Non-pigmented ciliary epithelial cell (primary cell): ENCODE measurements around the gene ATXN3L.
"Not testable (repeated sequence)": the region's sequence is repeated elsewhere in the genome, so short reads cannot be mapped to it uniquely, and the experiment has no call there.

ENCODE experiments used
- DNase-seq: peaks from one replicate; pipeline ENCODE4 v3.0.0-alpha.2; 2010; ENCODE audit warnings: low read depth

ATXN3L gene

DNA sequence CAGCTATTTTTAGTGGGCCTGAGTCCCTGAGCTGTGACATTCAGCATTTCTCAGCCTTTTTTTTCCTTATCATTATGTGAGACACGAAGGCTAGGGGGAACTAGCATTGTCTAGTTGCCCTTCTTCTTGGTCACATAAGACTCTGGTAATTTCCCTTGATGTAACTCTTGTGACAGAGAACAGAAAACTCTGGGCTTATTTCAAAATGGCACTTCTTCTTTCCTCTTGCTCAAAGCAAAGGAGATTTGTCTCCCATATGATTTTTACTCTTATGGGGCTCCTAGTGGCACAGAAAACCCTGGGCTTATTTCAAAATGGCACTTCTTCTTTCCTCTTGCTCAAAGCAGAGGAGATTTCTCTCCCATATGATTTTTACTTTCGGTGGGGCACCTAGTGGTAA, 14.7 kb downstream of the ATXN3L start:
- no peak for DNase-seq

DNA sequence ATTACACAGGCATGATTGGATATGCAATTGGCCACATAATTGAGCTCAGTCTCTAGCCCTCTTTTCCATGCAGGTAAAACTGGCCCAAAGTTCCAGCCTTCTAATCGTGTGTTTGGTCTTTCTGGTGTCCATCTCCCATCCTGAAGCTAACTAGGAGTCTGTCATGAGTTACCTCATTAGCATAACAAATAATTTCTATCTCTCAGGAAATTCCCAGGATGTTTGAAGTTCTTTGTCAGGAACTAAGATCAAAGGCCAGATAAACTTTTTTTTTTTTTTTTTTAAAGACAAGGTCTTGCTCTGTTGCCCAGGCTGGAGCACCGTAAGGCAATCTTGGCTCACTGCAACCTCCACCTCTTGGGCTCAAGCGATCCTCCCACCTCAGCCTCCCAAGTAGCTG, 15.8 kb downstream of the ATXN3L start:
- DNase-seq: no peak

DNA sequence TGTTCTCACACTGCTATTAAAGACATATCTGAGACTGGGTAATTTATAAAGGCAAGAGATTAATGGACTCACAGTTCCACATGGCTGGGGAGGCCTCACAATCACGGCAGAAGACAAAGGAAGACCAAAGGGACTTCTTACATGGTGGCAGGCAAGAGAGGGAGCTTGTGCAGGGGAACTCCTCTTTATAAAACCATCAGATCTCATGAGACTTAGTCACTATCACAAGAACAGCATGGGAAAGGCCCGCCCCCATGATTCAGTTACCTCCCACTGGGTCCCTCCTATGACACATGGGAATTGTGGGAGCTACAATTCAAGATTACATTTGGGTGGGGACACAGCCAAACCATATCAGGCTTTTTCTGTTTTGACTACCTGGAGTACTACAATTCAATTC, 16.6 kb downstream of the ATXN3L start:
- DNase-seq: not testable (repeated sequence)

DNA sequence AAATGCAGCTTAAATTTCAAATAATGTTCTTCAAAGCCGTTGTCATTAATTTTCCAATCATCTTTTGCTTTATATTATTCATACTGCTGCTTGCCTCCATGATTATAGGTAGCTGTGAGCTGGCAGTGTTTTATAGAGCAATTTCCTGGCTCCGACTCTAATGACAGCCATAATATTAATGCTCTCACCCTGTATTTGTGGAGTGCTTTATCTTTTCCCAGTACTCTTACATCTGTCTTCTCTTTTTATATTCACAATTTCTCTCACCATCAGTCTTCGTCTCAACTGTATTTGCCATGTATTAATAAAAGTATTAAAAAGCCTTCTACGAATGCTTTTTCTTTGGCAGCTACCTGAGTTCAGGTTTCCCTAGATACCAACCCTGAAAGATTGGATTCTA, 21.0 kb downstream of the ATXN3L start:
- no peak for DNase-seq

DNA sequence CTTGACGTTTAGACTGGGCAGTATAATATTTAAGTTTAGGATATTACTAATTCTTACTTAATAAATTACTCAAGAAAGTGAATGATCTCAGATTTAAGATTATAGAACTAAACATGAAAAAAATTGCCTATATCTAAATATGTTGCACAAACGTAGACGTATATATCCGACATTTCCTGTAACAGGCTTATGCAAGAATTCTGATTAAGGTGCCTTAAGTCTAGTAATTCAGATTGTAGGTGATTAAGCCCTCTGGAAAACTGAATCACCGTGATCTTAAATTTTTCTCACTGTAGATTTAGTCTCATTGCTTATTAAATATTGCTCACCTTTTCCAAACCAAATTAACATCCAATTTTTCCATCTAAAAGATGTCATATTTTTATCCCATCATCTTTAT, 24.0 kb downstream of the ATXN3L start:
- no peak for DNase-seq

DNA sequence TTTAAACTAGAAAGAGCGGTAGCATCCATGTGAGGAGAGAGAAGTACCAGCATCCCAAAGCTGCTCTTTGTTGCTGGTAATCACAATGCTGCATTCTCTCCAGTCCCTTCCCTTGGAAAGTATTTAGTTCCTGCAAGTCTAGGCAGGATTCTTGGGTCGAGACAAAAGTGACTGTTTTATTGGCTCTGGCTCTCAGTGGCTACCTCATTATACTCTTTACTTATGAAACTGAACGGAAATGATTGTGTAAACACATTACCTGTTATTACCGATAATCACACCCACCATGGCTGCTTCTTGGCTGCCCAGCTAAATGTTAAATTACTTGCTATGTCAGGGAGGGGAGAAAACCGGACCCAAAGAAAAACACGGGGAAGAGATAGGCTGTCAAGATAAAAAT, 26.2 kb downstream of the ATXN3L start:
- DNase-seq: no peak

DNA sequence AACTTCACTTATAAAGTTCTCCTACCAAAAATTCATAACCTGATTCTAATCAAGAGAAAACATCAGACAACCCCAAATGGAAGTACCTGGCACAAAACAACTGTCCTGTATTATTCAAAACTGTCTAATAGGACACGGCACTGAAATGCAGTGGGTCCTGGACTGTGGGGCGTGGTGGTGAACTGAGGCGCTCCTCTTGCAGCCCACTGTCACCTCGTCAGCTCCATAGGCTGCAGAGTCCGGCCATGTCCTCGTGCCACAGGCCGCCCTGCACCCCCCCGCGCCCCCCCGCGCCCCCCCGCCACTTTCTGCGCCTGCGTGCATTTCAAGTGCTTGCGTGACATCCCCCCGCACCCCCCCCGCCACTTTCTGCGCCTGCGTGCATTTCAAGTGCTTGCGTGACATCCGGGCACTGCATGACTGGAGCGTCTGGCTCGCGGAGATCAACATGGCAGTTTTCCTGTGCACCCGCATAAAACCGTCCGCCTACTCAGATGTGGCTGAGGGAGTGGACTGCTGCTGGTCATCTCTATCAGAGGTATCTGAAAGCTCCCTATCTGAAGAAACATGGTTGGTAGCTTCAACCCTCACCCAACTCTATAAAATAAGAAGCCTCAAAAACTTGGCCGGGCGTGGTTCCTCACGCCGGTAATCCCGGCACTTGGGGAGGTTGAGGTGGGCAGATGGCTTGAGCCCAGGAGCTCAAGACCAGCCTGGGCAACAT, 28.8 kb downstream of the ATXN3L start:
- DNase-seq: no peak

DNA sequence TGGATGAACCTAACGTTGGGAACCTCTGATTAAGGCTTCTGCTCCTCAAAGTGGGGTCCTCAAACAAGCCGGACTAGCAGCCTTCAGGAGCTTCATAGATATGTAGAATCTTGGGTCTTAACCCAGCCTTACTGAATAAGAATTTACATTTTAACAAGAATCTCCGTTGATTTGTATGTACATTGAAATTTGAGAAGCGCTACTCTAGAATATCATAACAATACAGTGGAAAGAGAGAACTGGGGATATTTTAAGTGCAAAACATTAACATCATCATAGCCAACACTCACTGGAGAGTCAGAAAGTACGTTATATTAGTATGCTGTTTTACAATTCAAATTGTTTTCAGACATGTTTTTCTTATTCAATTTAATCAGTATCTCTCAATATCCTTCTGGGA, 31.2 kb downstream of the ATXN3L start:
- no peak for DNase-seq

DNA sequence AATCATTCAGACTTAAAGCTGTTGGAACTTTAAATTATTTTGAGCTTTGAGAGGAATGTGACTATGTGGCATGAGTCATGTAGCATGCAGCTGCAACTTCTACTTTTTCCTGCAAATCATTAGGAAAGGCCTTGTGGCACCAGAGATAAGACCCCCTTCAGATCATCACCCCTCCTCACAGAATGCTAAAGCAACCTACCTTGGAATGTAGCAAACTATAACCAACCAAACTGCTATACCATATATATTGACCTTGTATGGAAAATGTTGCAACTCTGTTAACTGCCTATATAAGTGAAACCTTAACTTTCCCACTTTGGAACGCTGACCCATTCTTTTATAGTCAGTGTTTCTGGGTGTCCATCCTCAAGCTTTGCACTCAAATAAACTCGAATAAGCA, 32.0 kb downstream of the ATXN3L start:
- DNase-seq: no peak

DNA sequence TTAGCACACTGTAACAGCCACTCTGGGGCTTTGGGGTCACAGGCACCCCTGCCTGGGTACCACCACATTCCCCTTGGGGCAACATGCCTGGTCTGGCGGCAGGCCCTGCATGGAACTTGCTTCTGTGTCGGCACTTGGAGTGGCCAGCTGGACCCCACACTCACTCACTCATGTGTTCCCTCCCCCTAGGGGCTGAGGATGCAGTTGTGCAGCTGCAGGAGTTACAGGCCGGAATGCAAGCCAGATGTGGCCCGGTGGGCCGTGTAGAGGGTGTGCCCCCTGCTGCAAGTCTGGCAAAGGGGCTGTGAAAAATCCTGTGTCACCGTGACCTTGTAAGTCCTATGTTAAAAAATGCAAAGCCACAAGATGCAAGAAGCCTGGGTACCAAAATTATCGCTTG, 34.2 kb downstream of the ATXN3L start:
- no peak for DNase-seq

DNA sequence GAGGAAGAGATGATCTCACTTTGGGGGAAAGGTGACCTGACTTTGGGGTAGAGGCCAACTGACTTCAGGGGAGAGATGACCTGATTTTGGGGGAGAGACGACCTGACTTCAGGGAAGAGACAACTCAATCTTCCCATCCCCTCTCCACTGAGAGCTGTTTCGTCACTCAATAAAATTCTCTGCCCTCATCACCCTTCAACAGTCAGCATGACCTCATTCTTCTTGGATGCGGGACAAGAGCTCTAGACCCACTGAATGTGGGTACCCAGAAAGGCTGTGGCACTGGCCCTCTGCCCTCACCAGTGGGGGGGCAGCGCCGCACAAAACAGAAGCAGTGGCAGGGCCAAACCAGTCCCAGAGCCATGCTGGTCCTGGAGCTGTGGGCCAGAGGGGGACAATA, 34.6 kb downstream of the ATXN3L start:
- no peak for DNase-seq

DNA sequence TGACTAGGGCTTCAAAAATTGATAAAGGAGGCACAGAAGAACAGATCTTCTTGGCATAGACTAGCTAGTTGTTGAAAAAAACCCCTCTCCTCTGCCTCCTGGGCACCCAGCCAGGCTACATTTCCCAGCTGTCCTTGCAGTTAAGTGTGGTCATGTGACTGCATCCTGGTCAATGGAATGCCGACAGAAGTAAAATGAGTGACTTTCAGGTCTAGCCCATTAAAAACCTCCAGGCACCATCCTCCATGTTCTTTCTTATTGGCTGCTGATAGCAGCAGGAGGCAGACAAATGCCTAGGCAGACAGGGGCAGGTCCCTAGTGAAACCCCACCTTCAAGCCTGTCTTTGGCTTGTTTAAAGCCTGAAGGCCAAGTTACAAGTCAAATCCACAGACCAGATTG, 35.3 kb downstream of the ATXN3L start:
- no peak for DNase-seq

DNA sequence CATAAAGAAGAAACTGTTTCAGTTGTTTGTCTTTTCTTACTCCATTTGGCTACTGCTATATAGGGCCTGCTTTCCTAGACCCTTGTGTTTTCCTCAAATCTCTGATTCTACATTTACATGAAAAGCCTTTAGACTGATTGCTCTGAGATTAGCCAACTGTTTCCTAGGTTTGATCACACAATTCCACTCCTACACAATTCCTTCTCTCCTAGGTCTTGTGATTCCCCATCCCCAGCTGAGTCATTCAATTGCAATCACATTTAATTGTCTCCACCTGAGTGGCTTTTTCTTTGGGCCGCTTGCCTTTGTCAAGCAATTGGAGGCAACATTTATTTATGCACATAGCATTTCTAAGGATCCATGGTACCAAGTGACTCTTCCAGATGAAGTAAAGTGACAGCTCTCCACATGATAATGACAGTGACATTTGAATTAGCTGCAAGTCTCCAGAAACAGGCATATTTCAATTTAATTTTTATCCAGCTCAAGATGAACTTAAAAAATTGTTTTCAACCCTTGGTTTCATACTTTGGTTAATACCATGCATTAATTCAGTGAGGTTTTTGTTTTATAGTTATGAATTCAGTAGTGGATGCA, 35.8 kb downstream of the ATXN3L start:
- peak; percentile 77 for DNase-seq

DNA sequence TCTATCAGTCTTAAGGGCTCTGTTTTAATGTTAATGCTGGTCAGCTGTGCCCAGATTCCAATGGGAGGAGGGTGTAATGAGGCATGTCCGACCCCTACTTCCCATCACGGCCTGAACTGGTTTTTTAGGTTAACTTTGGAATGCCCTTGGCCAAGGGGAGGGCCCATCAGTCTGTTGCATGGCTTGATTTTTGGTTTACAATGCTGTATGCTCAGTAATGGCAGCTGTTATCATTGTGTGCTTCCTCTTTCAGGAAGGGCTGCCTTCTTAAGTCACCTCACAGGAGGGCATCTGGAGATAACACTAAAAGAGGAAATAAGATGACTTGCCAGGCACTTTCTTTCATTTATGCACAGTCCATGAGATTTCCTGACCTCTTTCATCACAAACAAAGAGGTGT, 36.3 kb downstream of the ATXN3L start:
- no peak for DNase-seq

DNA sequence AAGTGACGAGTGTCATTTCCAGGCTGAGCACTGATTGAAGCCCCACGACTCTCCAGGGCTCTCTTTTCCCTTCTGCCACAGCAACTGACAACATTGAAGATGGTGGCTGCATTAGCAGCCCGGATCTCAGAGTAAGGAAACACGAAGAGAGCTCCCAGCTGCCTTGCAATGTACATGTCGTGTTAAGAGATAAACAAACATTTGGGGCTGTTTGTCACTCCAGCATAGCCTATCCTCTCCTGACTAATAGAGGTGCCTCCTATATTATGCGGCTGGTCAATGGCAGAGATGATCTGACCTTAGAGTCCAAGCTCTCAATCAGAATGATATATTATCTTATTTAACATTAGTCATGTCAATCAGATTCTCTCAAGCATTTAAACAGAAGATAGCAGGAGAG, 38.6 kb downstream of the ATXN3L start:
- no peak for DNase-seq

DNA sequence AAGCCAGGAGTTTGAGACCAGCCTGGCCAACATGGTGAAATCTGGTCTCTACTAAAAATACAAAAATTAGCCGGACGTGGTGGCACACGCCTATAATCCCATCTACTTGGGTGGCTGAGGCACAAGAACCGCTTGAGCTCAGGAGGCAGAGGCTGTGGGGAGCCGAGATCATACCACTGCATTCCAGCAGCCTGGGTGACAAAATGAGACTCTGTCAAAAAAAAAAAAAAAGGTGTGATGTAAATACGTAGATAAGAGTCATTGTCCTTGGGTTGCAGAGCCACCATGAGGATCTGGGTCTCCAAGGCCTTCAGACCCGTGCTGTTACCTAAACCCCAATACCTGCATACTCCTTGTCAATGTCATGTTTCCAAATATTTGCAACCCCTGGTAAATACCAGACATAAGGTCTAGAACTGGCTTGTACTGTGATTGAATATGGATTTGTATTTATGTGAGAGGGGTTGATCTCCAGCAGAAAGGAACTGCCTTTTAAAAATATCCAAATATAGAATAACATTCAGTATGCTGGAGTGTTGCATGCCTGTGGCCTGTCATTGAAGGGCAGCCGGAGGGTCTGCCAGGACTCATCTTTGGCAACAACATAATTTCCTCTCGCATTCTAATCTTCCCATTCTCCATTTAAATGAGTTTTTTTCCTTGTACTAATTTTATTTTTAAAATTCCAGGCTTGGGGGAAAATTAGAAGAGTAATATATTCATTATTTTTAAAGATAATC, 40.4 kb downstream of the ATXN3L start:
- no peak for DNase-seq

DNA sequence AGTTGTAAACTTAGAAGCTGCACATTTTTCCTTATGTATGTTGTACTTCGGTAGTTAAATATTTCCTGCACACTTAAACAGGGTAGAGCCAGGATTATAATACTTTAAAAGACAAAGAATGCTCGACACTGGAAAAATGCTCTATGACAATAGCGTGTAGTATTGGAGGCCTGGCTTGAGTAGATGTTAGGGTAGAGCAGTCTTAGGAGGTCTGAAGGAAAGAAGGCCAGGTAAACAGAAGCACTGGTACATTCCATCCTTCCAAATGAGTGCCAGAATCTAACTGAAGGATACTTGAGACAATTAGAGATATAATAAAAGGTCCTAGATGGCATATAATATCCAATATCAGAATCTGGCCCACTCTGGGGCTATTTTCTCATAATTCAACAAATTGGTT, 42.3 kb downstream of the ATXN3L start:
- no peak for DNase-seq

DNA sequence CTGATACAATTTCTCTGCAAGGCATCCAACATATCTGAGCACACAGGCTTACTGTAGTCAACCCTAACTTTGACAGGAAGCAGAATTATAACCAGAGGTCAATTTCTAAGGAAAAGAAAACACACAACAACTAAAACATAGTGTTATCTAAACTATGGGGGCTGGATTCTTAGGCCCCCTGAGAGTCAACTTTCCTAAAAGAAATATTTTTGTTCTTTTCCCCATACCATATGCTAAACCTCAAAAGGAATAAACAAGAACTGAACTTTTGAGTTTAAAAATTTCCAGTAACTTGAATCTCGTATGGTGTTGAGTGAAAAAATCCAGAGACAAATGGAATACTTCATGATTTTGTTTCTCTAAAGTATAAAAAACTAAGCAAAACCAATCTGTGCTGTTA, 42.9 kb downstream of the ATXN3L start:
- no peak for DNase-seq

DNA sequence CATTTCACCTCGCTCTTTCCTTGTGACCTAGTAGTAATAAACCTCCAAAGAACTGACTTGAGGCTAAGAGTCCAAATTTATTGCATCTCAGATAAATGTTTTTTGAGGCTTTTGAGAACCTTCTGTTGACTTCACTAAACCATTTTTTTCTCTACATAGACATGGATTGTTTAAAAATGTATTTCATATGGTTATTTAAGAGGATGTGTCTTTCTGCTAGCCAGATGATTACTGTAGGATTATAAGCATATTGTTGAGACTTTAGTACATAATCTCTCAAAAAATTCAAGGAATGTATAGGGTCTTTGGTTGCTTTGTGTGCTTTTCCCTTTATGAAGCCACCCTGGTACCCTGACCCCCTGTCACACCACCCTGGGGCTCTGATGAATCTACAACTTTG, 44.8 kb downstream of the ATXN3L start:
- DNase-seq: no peak

DNA sequence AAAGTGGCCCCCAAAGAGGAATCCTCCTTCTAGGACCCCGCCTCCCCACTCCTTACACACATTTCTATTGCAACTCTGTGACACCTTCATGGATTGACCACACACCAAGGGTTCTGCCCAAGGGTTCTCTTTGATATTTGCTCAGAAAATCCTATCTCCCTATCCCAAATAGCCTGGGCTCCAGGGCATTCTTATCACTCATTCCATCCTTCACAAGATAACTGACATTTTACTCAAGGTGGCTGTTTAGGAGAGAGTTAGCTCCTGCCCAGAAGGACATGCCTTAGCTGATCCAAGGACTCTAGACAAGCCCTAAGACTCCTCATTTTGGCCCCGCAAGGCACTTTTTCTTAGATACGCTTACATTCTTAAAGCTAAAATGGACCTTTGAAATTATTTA, 47.4 kb downstream of the ATXN3L start:
- DNase-seq: no peak

DNA sequence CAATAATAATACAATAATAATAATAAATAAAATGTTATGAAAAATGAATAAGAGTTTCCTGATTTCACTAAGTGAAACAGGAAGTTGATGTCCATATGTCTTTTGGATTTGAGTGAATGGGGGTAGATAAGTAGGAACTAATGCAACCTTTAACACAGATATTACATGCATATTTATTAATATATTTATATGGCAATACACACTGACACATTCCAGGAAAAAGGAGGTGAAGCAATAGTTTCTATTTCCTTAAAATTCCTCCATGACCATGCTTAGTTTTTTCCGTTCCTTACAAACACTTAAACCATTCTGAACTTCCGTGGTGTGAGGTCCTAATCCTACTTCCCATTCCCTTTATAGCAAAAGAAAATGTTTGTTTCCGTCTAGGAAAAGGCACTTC, 48.3 kb downstream of the ATXN3L start:
- no peak for DNase-seq

DNA sequence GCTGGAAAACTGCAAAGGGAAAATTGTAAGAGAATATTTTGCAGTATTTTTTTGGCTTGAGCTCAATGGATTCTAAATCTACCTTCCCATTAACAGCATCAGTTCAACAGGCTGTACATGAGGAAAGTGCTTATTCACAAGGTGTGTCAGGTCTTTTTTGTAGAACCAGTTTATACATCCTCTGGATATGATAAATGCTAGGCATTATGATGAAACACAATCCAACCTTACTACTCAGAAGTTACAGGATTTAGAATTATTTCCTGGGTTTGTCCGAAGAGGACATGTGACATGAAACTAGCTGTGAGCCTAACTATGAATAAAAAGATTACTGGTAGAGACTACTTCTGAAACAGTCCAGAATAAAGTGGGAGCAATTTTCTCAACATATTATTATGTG, 49.5 kb downstream of the ATXN3L start:
- DNase-seq: no peak

DNA sequence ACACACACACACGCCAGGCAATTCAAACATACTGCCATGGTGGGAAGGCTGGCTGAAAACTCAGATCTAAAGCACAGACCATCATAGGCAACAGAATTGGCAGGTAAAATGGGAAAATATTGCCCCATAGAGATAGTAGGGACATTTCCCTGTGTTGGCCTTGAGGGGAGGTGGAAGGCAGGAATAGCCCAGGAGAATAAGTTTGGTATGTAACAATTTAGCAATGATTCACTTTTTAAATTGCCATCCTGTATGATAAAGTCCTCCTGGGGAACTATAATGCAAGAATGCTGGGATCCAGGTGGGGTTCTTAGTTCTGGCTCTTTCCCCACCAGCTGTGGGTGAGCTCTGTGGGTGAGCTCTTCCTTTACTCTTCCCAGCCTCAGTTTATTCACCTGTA, 51.0 kb downstream of the ATXN3L start:
- no peak for DNase-seq
